Transverse colon (tissue), 4 donors: Measurements from ENCODE around the gene SHISA5. TPM values are rescaled to one million over a fixed set of nuclear protein-coding genes. Genes with fewer than 3 reads are reported as not detected.

Source experiments
- DNase-seq: peaks from one replicate; pipeline ENCODE4 v3.0.0-alpha.2; 2019
- H3K27ac ChIP-seq, 4 donors: fragments of 200-600 bp; sonication (generic); 2 replicates each; pipeline ENCODE4 v1.5.1; 2016 to 2018; ENCODE audit warnings: inconsistent platforms in 4 of 4
- H3K27me3 ChIP-seq: fragments of 200-600 bp; sonication (generic); 2 replicates; pipeline ENCODE4 v1.5.1; 2017; ENCODE audit warnings: inconsistent platforms
- H3K36me3 ChIP-seq, 4 donors: fragments of 200-600 bp; sonication (generic); 2 replicates each; pipeline ENCODE4 v1.5.1; 2017 to 2019; ENCODE audit warnings: inconsistent platforms in 4 of 4
- H3K4me1 ChIP-seq, 4 donors: fragments of 200-600 bp; sonication (generic); 2 replicates each; pipeline ENCODE4 v1.5.1; 2017 to 2020; ENCODE audit warnings: inconsistent platforms in 4 of 4
- H3K4me3 ChIP-seq, 4 donors: fragments of 200-600 bp; sonication (generic); 1 replicate in 1 of 4; 2 replicates in 3 of 4; pipeline versions ENCODE4 v1.5.1 to v1.6.1; 2017 to 2019; ENCODE audit warnings: inconsistent platforms in 4 of 4
- H3K9me3 ChIP-seq, 2 donors: fragments of 200-600 bp; sonication (generic); 2 replicates each; pipeline ENCODE4 v1.5.1; 2017 to 2019; ENCODE audit warnings: inconsistent platforms in 2 of 2
- EP300 ChIP-seq: sonication (generic); formaldehyde crosslinking; IDR thresholded peaks from one replicate; pipeline ENCODE4 v1.6.1; 2017; ENCODE audit warnings: antibody characterized with exemption, low read depth
- POLR2A ChIP-seq: fragments of 450-650 bp; IDR thresholded peaks from one replicate; pipeline ENCODE4 v1.6.1; 2016; ENCODE audit warnings: antibody characterized with exemption, mild to moderate bottlenecking, moderate library complexity
- POLR2AphosphoS5 ChIP-seq, 3 donors: sonication (generic); formaldehyde crosslinking; IDR thresholded peaks; one replicate each; pipeline ENCODE4 v1.6.1; 2016; ENCODE audit warnings: antibody characterized with exemption in 3 of 3
- WGBS, 2 donors: methylation state at CpG; one replicate each; pipeline ENCODE4 v1.1.5; 2018; ENCODE audit warnings: low coverage in 1 of 2; 5-methylcytosine and 5-hydroxymethylcytosine counted together
- in situ Hi-C, 4 donors: fragments of 200-750 bp; cut with MboI; loops; one replicate each; pipeline versions ENCODE4 v1.15.0 to v1.15.1; 2017; ENCODE audit warnings: low sequenced_read_pairs in 3 of 4, low pct_ligation_motif_present in 1 of 4, low pct_unique_long_range_greater_than_20kb in 1 of 4
- intact Hi-C: fragments of 100-400 bp; cut with DNase I; formaldehyde crosslinking; loops from one replicate; pipeline ENCODE4 v1.15.1; 2023; ENCODE audit warnings: low total_unique reads
- total RNA-seq, 4 donors: library from RNA; depleted of rRNA; stranded (reverse); fragments of >200 nt; gene quantifications; one replicate each; pipeline ENCODE4 v1.1.0, GENCODE V29; 2016
- TF ChIP-seq, protein P1 (sequence below), 5 experiments: fragments of 200-600 bp in 3 of 5; fragments of 450-650 bp in 2 of 5; sonication (generic) in 3 of 5; IDR thresholded peaks; 1 replicate in 2 of 5; 2 replicates in 3 of 5; pipeline ENCODE4 v1.5.1; 2016 to 2017; ENCODE audit warnings: antibody characterized with exemption in 5 of 5, inconsistent platforms in 3 of 5, mild to moderate bottlenecking in 2 of 5, moderate library complexity in 1 of 5

Gene SHISA5
- total RNA-seq, 4 donors from 2014 or later, result 72.9 to 89.4 (median 80.8) TPM

DNA sequence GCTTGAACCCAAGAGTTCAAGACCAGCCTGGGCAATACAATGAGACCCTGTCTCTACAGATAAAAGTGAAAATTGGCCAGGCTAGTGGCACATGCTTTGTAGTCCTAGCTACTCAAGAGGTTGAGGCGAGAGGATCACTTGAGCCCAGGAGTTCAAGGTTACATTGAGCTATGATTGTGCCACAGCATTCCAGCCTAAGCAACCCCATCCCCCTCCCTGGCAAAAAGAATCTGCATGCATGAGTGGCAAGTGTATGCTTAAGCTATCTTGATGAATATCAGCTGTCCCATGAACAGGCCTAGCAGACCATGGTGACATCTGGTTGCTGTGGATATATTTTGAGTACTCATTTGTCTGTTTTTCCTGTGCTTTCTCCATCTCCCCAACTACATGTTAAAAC is 52.7 kb downstream of the SHISA5 start:
- H3K27me3 ChIP-seq, result no peaks in the 10 kb centered on the region
- 86 to 89% methylated on average over 1 of the region's 1 CpG for WGBS, 2 donors
- intact Hi-C loops (no loop called here), in situ Hi-C loops (loop anchor here in 1 of 4 donors (10.0 kb wide), 1 partner anchor 94 kb away; no protein-coding TSS in a partner anchor)
- peaks cover 7 to 10% (median 8%) of the 10 kb centered on the region in 4 donors for H3K4me1 ChIP-seq
- no peak for DNase-seq
- H3K9me3 ChIP-seq, result no peaks in the 10 kb centered on the region
- H3K27ac ChIP-seq, result no peak overlapping the region
- H3K36me3 ChIP-seq, result peaks cover 0 to 22% (median 0%) of the 10 kb centered on the region in 4 donors
- TF ChIP-seq, protein P1, sequence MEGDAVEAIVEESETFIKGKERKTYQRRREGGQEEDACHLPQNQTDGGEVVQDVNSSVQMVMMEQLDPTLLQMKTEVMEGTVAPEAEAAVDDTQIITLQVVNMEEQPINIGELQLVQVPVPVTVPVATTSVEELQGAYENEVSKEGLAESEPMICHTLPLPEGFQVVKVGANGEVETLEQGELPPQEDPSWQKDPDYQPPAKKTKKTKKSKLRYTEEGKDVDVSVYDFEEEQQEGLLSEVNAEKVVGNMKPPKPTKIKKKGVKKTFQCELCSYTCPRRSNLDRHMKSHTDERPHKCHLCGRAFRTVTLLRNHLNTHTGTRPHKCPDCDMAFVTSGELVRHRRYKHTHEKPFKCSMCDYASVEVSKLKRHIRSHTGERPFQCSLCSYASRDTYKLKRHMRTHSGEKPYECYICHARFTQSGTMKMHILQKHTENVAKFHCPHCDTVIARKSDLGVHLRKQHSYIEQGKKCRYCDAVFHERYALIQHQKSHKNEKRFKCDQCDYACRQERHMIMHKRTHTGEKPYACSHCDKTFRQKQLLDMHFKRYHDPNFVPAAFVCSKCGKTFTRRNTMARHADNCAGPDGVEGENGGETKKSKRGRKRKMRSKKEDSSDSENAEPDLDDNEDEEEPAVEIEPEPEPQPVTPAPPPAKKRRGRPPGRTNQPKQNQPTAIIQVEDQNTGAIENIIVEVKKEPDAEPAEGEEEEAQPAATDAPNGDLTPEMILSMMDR (IDR thresholded peaks at IDR 0.05), result no peak
- no peak for TF ChIP-seq EP300
- TF ChIP-seq POLR2A, result no peak
- TF ChIP-seq POLR2AphosphoS5 (IDR thresholded peaks at IDR 0.05), result no peak
- no peak overlapping the region for H3K4me3 ChIP-seq

DNA sequence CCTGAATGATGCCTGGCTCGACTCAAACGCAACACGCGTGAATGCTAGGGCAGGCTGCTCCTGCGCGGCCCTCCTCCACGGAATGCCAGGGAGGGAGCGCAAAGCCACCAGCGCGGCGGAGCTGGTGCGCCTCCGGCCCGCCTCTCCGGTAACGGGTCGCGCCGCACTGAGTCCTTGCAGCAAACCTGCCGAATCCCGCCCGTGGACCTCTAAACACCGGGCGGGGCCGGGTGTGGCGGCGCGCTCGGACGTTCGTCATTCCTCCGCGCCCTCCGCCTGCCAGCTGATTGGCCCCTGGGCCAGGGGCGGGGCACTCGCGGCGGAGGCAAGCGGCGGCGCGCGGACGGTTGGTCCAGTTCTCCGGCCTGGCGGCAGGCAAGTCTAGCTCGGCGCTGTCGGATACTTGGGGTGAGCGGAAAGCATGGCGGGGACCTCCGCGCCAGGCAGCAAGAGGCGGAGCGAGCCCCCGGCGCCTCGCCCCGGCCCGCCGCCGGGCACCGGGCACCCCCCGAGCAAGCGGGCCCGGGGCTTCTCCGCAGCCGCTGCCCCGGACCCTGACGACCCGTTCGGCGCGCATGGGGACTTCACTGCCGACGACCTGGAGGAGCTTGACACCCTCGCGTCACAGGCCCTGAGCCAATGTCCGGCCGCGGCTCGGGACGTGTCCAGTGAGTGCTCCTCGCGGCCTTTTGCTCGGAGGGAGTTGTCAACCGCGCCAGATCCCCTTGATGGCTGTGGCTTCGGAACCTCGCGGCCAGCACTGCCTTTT is 57.4 kb downstream of the SHISA5 start, which contains the start of gene ATRIP:
Gene ATRIP (plus strand): TSS at position 313 of the 769 bp plus-strand sequence. CDS start 109 bp downstream, at position 422.
- TF ChIP-seq EP300 (peak; percentile 10), POLR2AphosphoS5 (IDR thresholded peaks at IDR 0.05) (peak; percentile 94 to 98 (median 98)), POLR2A (peak; percentile 88)
- TF ChIP-seq, protein P1 (IDR thresholded peaks at IDR 0.05), result peak in 2 of 5 experiments; percentile 5 to 9
- H3K4me1 ChIP-seq, result peaks cover 16 to 23% (median 18%) of the 10 kb centered on the region in 4 donors
- H3K4me3 ChIP-seq, result peak within 1 kb of the TSS; percentile 66 to 87 (median 70)
- WGBS, 2 donors, result 1% methylated on average over 53 of the region's 91 CpGs; no CpG with 5 or more reads in 1 of the 2 donors
- intact Hi-C loops, result no loop called here
- H3K27me3 ChIP-seq, result no peaks in the 10 kb centered on the region
- H3K9me3 ChIP-seq, result no peaks in the 10 kb centered on the region
- H3K36me3 ChIP-seq, result peaks cover 0 to 11% (median 3%) of the 10 kb centered on the region in 4 donors
- DNase-seq, result peak; percentile 94
- H3K27ac ChIP-seq, result peak within 1 kb of the TSS; percentile 92 to 97 (median 94)
- in situ Hi-C loops, result no loop called here

DNA sequence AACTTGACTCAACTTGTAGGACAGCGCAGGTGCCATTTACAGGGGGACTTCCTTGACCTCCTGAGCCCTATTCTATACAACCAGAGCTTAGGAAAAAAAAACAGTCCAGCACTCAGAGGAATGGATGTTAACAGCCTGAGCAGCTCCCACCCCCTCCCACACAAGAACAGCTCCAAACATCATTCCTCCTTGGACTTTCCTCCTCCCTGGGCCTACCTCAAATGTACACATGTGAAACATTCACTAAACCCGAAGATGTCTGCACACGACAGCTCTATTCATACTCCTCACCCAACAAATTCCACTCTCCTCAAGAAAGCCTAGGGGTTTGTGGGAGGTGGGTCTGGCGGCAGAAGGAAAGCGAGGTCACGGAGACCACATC is 57.9 kb downstream of the SHISA5 start:
- peaks cover 0 to 11% (median 2%) of the 10 kb centered on the region in 4 donors for H3K36me3 ChIP-seq
- H3K27me3 ChIP-seq, result no peaks in the 10 kb centered on the region
- DNase-seq, result no peak
- intact Hi-C loops (no loop called here), in situ Hi-C loops (no loop called here)
- peak overlapping the region; percentile 66 to 87 (median 70) for H3K4me3 ChIP-seq
- H3K27ac ChIP-seq, result peak overlapping the region; percentile 92 to 97 (median 94)
- no peaks in the 10 kb centered on the region for H3K9me3 ChIP-seq
- 16 to 67% methylated on average over 1 to 6 of the region's 6 CpGs for WGBS, 2 donors
- H3K4me1 ChIP-seq, result peaks cover 21 to 29% (median 24%) of the 10 kb centered on the region in 4 donors
- TF ChIP-seq POLR2A, result no peak
- no peak for TF ChIP-seq EP300
- TF ChIP-seq POLR2AphosphoS5 (IDR thresholded peaks at IDR 0.05), result no peak
- TF ChIP-seq, protein P1 (IDR thresholded peaks at IDR 0.05), result no peak

DNA sequence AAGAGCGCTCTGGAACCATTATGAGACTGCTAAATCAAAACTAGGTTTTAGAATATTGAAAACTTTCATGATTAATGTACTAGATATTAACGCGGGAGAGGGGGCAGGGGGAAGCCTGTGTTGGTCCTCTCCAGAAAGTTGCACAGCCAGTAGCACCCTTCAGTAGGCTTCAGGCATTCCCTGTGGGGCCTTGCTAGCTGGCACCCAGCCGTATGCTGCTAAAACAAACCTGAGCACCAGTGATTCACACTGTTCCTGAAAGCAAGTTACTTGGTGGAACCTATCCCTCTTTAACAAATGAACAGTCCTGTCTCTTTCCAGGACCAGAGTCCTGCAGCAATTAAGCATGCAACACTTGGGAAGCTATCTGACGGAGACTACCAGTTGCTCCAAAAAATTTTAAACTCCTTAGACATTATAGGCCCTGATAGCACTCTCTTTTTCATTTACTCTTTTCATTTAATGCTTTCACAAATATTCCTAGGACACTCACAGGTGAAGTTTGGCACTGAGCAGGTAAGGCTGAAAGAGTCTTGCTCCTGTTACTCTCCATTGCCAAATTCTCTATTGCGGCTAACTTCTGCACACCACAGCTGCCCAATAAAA is 58.6 kb downstream of the SHISA5 start:
- in situ Hi-C loops, result no loop called here
- H3K27ac ChIP-seq, result peak overlapping the region in 2 of 4 donors; percentile 92 to 97
- H3K4me3 ChIP-seq, result no peak overlapping the region

More for the DNA sequence above, 58.6 kb downstream of the SHISA5 start:
- no peak for DNase-seq
- H3K36me3 ChIP-seq, result peaks cover 0 to 11% (median 2%) of the 10 kb centered on the region in 4 donors
- TF ChIP-seq POLR2AphosphoS5 (IDR thresholded peaks at IDR 0.05) (no peak), POLR2A (no peak), EP300 (no peak)
- TF ChIP-seq, protein P1 (IDR thresholded peaks at IDR 0.05), result no peak
- peaks cover 24 to 31% (median 26%) of the 10 kb centered on the region in 4 donors for H3K4me1 ChIP-seq
- no peaks in the 10 kb centered on the region for H3K9me3 ChIP-seq
- WGBS, 2 donors, result 83 to 87% methylated on average over 3 to 6 of the region's 6 CpGs
- no peaks in the 10 kb centered on the region for H3K27me3 ChIP-seq
- intact Hi-C loops, result no loop called here
